CD4-positive, alpha-beta T cell (primary cell): ENCODE measurements around the gene KDSR. TPM values are rescaled to one million over a fixed set of nuclear protein-coding genes. Genes with fewer than 3 reads are reported as not detected.

Source experiments
- ATAC-seq: fragments of 200-7000 bp; cut with Tn5 transposase; one replicate; pipeline ENCODE4 v1.10.0; 2022; ENCODE audit warnings: mild to moderate bottlenecking; ENCODE audit not compliant: poor library complexity
- CTCF ChIA-PET: fragments of 350-600 bp; sonication (Branson Sonifier 250); formaldehyde crosslinking; loops from one replicate; lab custom pipeline; 2021; ENCODE audit warnings: antibody characterized with exemption, inconsistent platforms; lab: Charles Lee
- POLR2A ChIA-PET: fragments of 350-600 bp; sonication (Branson Sonifier 250); formaldehyde crosslinking; loops from one replicate; lab custom pipeline; 2021; ENCODE audit warnings: antibody characterized with exemption, inconsistent platforms; lab: Charles Lee
- DNase-seq, 14 experiments: peaks; one replicate each; pipeline ENCODE4 v3.0.0-alpha.2; 2013 to 2020; ENCODE audit warnings: mixed read lengths in 2 of 14
- H3K27ac ChIP-seq, 2 donors: one replicate each; pipeline versions ENCODE4 v1.5.1 to v1.7.0; 2013; ENCODE audit warnings: low read length in 2 of 2, low read depth in 1 of 2, mild to moderate bottlenecking in 1 of 2
- H3K27me3 ChIP-seq, 2 experiments: 1 replicate in 1 of 2; 2 replicates in 1 of 2; pipeline versions ENCODE4 v1.6.1 to v1.7.0; 2013; ENCODE audit warnings: low read length in 2 of 2, control low read depth in 1 of 2, mild to moderate bottlenecking in 1 of 2, moderate library complexity in 1 of 2; ENCODE audit not compliant: insufficient read depth in 2 of 2, control insufficient read depth in 1 of 2
- H3K36me3 ChIP-seq: one replicate; pipeline ENCODE4 v1.6.1; 2013; ENCODE audit warnings: low read length, control low read depth; ENCODE audit not compliant: insufficient read depth
- H3K4me1 ChIP-seq: one replicate; pipeline ENCODE4 v1.6.1; 2013; ENCODE audit warnings: low read length, control low read depth; ENCODE audit not compliant: insufficient read depth
- H3K4me3 ChIP-seq: one replicate; pipeline ENCODE4 v1.5.1; 2013; ENCODE audit warnings: mild to moderate bottlenecking, low read length, moderate library complexity
- H3K9me3 ChIP-seq, 2 experiments: 1 replicate in 1 of 2; 2 replicates in 1 of 2; pipeline versions ENCODE4 v1.6.1 to v1.7.0; 2013; ENCODE audit warnings: low read length in 2 of 2, mild to moderate bottlenecking in 2 of 2, control low read depth in 1 of 2, moderate library complexity in 1 of 2; ENCODE audit not compliant: control insufficient read depth in 1 of 2, insufficient read depth in 1 of 2
- H3K27ac Mint-ChIP-seq: one replicate; pipeline ENCODE4 v1.8.0; 2020; ENCODE audit warnings: mixed read lengths
- H3K27me3 Mint-ChIP-seq: one replicate; pipeline ENCODE4 v1.8.0; 2021; ENCODE audit warnings: mixed read lengths
- H3K36me3 Mint-ChIP-seq: one replicate; pipeline ENCODE4 v1.8.0; 2021; ENCODE audit warnings: low read depth, mixed read lengths
- H3K4me1 Mint-ChIP-seq: one replicate; pipeline ENCODE4 v1.8.0; 2021; ENCODE audit warnings: low read depth, mixed read lengths
- H3K4me3 Mint-ChIP-seq: one replicate; pipeline ENCODE4 v1.8.0; 2020; ENCODE audit warnings: mild to moderate bottlenecking, mixed read lengths
- H3K9me3 Mint-ChIP-seq: one replicate; pipeline ENCODE4 v1.8.0; 2020; ENCODE audit warnings: mixed read lengths
- CTCF ChIP-seq: fragments of 200-600 bp; IDR thresholded peaks from one replicate; pipeline ENCODE4 v1.8.0; 2022; ENCODE audit warnings: antibody characterized with exemption, mild to moderate bottlenecking
- intact Hi-C, 2 experiments: fragments of 100-400 bp; cut with DNase I in 1 of 2; cut with micrococcal nuclease in 1 of 2; formaldehyde crosslinking; loops; one replicate each; pipeline versions ENCODE4 v1.15.1 to v1.9.0; 2023 to 2025; cut with DNase I, micrococcal nuclease
- total RNA-seq, 174 experiments: library from RNA in 2 of 174; stranded (reverse) in 2 of 174; gene quantifications; one replicate each; pipeline ENCODE4 v1.2.3 and lab custom pipeline; 2021 to 2026

KDSR gene
- total RNA-seq, 2 experiments from 2014 or later = 21.1 to 23.5 TPM

DNA sequence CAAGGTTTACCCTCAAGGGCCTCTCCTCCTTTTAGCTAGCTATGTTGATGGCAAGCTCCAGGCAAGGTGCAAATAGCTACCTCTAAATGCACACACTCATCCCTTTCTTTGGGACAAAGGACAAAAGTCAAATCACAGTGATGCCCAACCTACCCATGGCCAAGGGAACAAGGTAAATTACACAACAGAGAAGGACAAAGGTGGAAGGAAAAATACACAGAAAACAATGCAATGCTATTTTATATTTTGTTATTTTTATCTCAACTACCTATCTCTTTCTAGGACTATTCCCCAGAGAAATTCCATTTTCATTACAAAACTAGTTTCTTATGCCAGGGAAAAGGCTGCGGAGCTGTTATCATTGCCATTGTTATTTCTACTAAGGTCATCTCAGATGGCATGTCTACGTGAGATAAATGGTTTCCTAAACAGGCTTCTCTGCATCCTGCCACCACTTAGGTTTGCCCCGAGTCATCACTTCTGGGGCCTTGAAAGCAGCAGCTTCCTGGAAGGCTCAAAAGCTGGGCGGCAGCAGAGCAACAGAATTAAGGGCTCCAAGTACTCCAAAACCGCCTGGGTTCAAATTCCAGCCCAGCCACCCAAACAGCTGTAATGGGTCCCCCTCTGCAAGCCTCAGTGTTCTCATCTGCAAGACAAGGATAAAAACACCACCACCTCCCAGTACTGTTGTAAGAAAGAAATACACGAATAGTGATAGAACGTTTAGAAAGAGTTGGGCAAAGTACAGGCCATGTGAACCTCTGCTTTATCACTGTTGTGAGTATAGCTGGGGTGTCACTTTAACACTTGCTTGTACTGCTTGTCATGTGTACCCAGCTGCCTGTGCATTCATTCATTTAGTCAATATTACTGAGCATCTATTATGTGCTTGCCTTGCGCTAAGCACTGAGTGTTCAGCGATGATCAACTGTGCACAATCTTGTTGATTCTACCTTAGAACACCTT is 68.3 kb downstream of the KDSR start:
- peak overlapping the region; percentile 78 for H3K4me3 Mint-ChIP-seq
- H3K27me3 Mint-ChIP-seq = no peaks in the 10 kb centered on the region
- H3K27ac Mint-ChIP-seq = peak overlapping the region; percentile 94
- peak overlapping the region; percentile 26 to 27 for H3K27ac ChIP-seq
- H3K36me3 Mint-ChIP-seq = peaks cover 61% of the 10 kb centered on the region
- CTCF ChIA-PET = interaction anchor here (2.3 kb wide), 1 partner anchor 19 kb away, joined by 10 read pairs; no protein-coding TSS in a partner anchor
- peaks cover 39% of the 10 kb centered on the region for H3K36me3 ChIP-seq
- POLR2A ChIA-PET = interaction anchor here (0.9 to 2.8 kb wide), 10 partner anchors 8 to 167 kb away, joined by 3 to 31 read pairs (median 5); partner anchors contain the start of genes BCL2 and VPS4B
- peak; percentile 54 for ATAC-seq
- peaks cover 65% of the 10 kb centered on the region for H3K4me1 Mint-ChIP-seq
- H3K27me3 ChIP-seq = no peaks in the 10 kb centered on the region
- no peaks in the 10 kb centered on the region for H3K9me3 ChIP-seq
- H3K9me3 Mint-ChIP-seq = no peaks in the 10 kb centered on the region
- no peak for TF ChIP-seq CTCF
- peak in 13 of 14 experiments; percentile 15 to 73 (median 44) for DNase-seq
- peaks cover 59% of the 10 kb centered on the region for H3K4me1 ChIP-seq
- intact Hi-C loops = no loop called here
- H3K4me3 ChIP-seq = no peak overlapping the region

GRCh38 chr18:63297687-63298399 is 69.2 kb downstream of the KDSR start:
- no peak overlapping the region for H3K4me3 Mint-ChIP-seq
- ATAC-seq (no peak), DNase-seq (no peak)
- no peak for TF ChIP-seq CTCF
- H3K27ac Mint-ChIP-seq = peak overlapping the region; percentile 94
- peaks cover 46% of the 10 kb centered on the region for H3K36me3 ChIP-seq
- H3K27me3 Mint-ChIP-seq = no peaks in the 10 kb centered on the region
- intact Hi-C loops = no loop called here
- H3K27ac ChIP-seq = peak overlapping the region; percentile 26 to 27
- H3K9me3 Mint-ChIP-seq = no peaks in the 10 kb centered on the region
- no peak overlapping the region for H3K4me3 ChIP-seq
- H3K36me3 Mint-ChIP-seq = peaks cover 69% of the 10 kb centered on the region
- H3K4me1 Mint-ChIP-seq = peaks cover 57% of the 10 kb centered on the region
- H3K9me3 ChIP-seq = no peaks in the 10 kb centered on the region
- ChIA-PET CTCF (interaction anchor here (2.3 kb wide), 1 partner anchor 20 kb away, joined by 10 read pairs; no protein-coding TSS in a partner anchor), POLR2A (interaction anchor here (0.9 to 2.8 kb wide), 8 partner anchors 10 to 166 kb away, joined by 3 to 31 read pairs (median 8); partner anchors contain the start of genes BCL2 and VPS4B)
- peaks cover 64% of the 10 kb centered on the region for H3K4me1 ChIP-seq
- no peaks in the 10 kb centered on the region for H3K27me3 ChIP-seq

DNA sequence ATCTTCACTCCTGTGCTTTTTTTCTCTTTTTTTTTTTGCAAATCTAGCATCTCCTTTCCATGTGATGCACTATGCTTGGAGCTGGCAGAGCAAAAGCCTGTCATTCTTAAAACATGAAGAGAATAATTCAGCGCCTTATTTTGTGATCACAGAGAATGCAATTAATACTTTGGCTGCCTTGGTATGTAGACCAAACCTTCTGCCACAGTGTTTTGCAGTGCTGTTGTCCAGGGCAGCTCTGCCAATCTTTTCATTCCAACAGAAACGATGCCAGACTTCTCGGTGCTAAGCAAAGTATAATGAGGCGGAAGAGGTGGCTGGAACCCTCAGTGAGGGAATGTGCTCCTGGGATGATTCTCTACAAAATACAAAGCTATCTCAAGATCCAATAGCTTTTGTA is 73.1 kb downstream of the KDSR start:
- no peak for TF ChIP-seq CTCF
- H3K27ac Mint-ChIP-seq = no peak overlapping the region
- H3K4me1 Mint-ChIP-seq = peaks cover 19% of the 10 kb centered on the region
- no peaks in the 10 kb centered on the region for H3K9me3 ChIP-seq
- peaks cover 47% of the 10 kb centered on the region for H3K36me3 ChIP-seq
- POLR2A ChIA-PET = interaction anchor here (1.7 kb wide), 1 partner anchor 18 kb away, joined by 10 read pairs; no protein-coding TSS in a partner anchor
- no peak overlapping the region for H3K4me3 ChIP-seq
- H3K27me3 ChIP-seq = no peaks in the 10 kb centered on the region
- ATAC-seq (no peak), DNase-seq (no peak)
- H3K4me3 Mint-ChIP-seq = peak overlapping the region; percentile 46
- no peaks in the 10 kb centered on the region for H3K9me3 Mint-ChIP-seq
- H3K4me1 ChIP-seq = peaks cover 72% of the 10 kb centered on the region
- no peak overlapping the region for H3K27ac ChIP-seq
- intact Hi-C loops = loop anchor here in 1 of 2 experiments (5.0 kb wide), 1 partner anchor 42 kb away; no protein-coding TSS in a partner anchor
- CTCF ChIA-PET = interaction anchor here (0.5 to 2.1 kb wide), 3 partner anchors 17 to 77 kb away, joined by 3 to 13 read pairs (median 3); no protein-coding TSS in a partner anchor
- peaks cover 59% of the 10 kb centered on the region for H3K36me3 Mint-ChIP-seq
- H3K27me3 Mint-ChIP-seq = no peaks in the 10 kb centered on the region
